GM10266 (cell line): Measurements from ENCODE around the gene LRRN2.
"Not testable (repeated sequence)": the region's sequence is repeated elsewhere in the genome, so short reads cannot be mapped to it uniquely, and the experiment has no call there.

Experiments used
- DNase-seq: peaks from one replicate; pipeline ENCODE4 v3.0.0; 2012; ENCODE audit errors: extremely low spot score
- CTCF ChIP-seq: IDR thresholded peaks from 2 replicates; pipeline ENCODE4 v1.5.1; 2012; ENCODE audit warnings: mild to moderate bottlenecking, low read depth; ENCODE audit not compliant: control insufficient read depth, insufficient read depth; ENCODE audit errors: missing control alignments

Gene LRRN2

GRCh38 chr1:204729516-204729915, 44.0 kb upstream of the LRRN2 start:
- no peak for TF ChIP-seq CTCF
- no peak for DNase-seq

- DNase-seq: no peak
- no peak for TF ChIP-seq CTCF
Measured at GRCh38 chr1:204728456-204728855, 42.9 kb upstream of the LRRN2 start.

GRCh38 chr1:204728045-204728444, 42.5 kb upstream of the LRRN2 start:
- TF ChIP-seq CTCF: no peak

GRCh38 chr1:204727438-204727837, 41.9 kb upstream of the LRRN2 start:
- DNase-seq: not testable (repeated sequence)

More at GRCh38 chr1:204728045-204728444, 42.5 kb upstream of the LRRN2 start:
- DNase-seq: no peak

GRCh38 chr1:204726478-204726877, 40.9 kb upstream of the LRRN2 start:
- no peak for TF ChIP-seq CTCF
- no peak for DNase-seq

- no peak for DNase-seq
- TF ChIP-seq CTCF: no peak
Measured at GRCh38 chr1:204725821-204726448, 40.4 kb upstream of the LRRN2 start.

GRCh38 chr1:204723131-204723787, 37.7 kb upstream of the LRRN2 start:
- no peak for DNase-seq

More at GRCh38 chr1:204723131-204723787, 37.7 kb upstream of the LRRN2 start:
- TF ChIP-seq CTCF: no peak
